DND-41 (cell line): ENCODE results near the gene RPL6.

Source experiments
- ATAC-seq: fragments of 200-7000 bp; cut with Tn5 transposase; 3 replicates; pipeline ENCODE4 v1.9.1; 2021; ENCODE audit warnings: low read depth; ENCODE audit not compliant: insufficient read depth
- DNase-seq: peaks from one replicate; pipeline ENCODE4 v3.0.0-alpha.2; 2020
- H2AFZ ChIP-seq: 2 replicates; pipeline ENCODE4 v1.6.0; 2012; ENCODE audit warnings: low read depth, low read length
- H3K27ac ChIP-seq: 2 replicates; pipeline ENCODE4 v1.5.1; 2012; ENCODE audit warnings: low read length, inconsistent platforms
- H3K27me3 ChIP-seq: fragments of 200-600 bp; sonication (generic); 2 replicates; pipeline ENCODE4 v1.6.0; 2012; ENCODE audit warnings: low read length, mild to moderate bottlenecking, inconsistent platforms; ENCODE audit not compliant: insufficient read depth, poor library complexity
- H3K36me3 ChIP-seq: 2 replicates; pipeline ENCODE4 v1.5.1; 2012; ENCODE audit warnings: low read length, inconsistent platforms; ENCODE audit not compliant: insufficient read depth
- H3K4me1 ChIP-seq: 2 replicates; pipeline ENCODE4 v1.5.1; 2012; ENCODE audit warnings: mild to moderate bottlenecking, low read length; ENCODE audit not compliant: insufficient read depth
- H3K4me2 ChIP-seq: 2 replicates; pipeline ENCODE4 v1.6.0; 2012; ENCODE audit warnings: mild to moderate bottlenecking, moderate library complexity, low read length, inconsistent platforms; ENCODE audit not compliant: insufficient read depth
- H3K4me3 ChIP-seq, 2 experiments: fragments of 200-600 bp in 1 of 2; shearing (Covaris generic) in 1 of 2; 2 replicates each; pipeline ENCODE4 v1.5.1; 2012 to 2016; ENCODE audit warnings: inconsistent platforms in 2 of 2, low read length in 2 of 2, mild to moderate bottlenecking in 2 of 2, low read depth in 1 of 2, moderate library complexity in 1 of 2
- H3K79me2 ChIP-seq: 2 replicates; pipeline ENCODE4 v1.6.0; 2012; ENCODE audit warnings: low read length, inconsistent platforms; ENCODE audit not compliant: insufficient read depth
- H3K9ac ChIP-seq: 2 replicates; pipeline ENCODE4 v1.6.0; 2012; ENCODE audit warnings: low read depth, mild to moderate bottlenecking, inconsistent platforms, low read length, moderate library complexity
- H3K9me3 ChIP-seq: 2 replicates; pipeline ENCODE4 v1.5.1; 2012; ENCODE audit warnings: low read length, moderate library complexity, mild to moderate bottlenecking, inconsistent platforms; ENCODE audit not compliant: insufficient read depth, severe bottlenecking
- H4K20me1 ChIP-seq: 2 replicates; pipeline ENCODE4 v1.6.0; 2012; ENCODE audit warnings: low read length; ENCODE audit not compliant: insufficient read depth
- EZH2 ChIP-seq: IDR thresholded peaks from 3 replicates; pipeline ENCODE4 v1.6.1; 2012; ENCODE audit warnings: borderline replicate concordance, low read depth, mild to moderate bottlenecking, moderate library complexity, low read length, inconsistent platforms; ENCODE audit not compliant: severe bottlenecking
- TF ChIP-seq, protein P1 (sequence below): IDR thresholded peaks from 2 replicates; pipeline ENCODE4 v1.5.1; 2012; ENCODE audit warnings: borderline replicate concordance, low read length, moderate library complexity, mild to moderate bottlenecking; ENCODE audit not compliant: poor library complexity, severe bottlenecking; ENCODE audit errors: extremely low read depth

RPL6 gene

GRCh38 chr12:112389228-112389627 is 20.2 kb downstream of the RPL6 start:
- Histone ChIP-seq H3K27ac (no peak overlapping the region), H3K79me2 (no peaks in the 10 kb centered on the region), H3K9me3 (no peaks in the 10 kb centered on the region), H3K9ac (no peak overlapping the region), H4K20me1 (no peaks in the 10 kb centered on the region), H3K36me3 (no peaks in the 10 kb centered on the region), H3K4me3 (no peak overlapping the region), H3K4me1 (no peaks in the 10 kb centered on the region), H2AFZ (no peak overlapping the region), H3K4me2 (no peak overlapping the region), H3K27me3 (no peaks in the 10 kb centered on the region)
- DNase-seq: no peak
- ATAC-seq: no peak
- TF ChIP-seq, protein P1, sequence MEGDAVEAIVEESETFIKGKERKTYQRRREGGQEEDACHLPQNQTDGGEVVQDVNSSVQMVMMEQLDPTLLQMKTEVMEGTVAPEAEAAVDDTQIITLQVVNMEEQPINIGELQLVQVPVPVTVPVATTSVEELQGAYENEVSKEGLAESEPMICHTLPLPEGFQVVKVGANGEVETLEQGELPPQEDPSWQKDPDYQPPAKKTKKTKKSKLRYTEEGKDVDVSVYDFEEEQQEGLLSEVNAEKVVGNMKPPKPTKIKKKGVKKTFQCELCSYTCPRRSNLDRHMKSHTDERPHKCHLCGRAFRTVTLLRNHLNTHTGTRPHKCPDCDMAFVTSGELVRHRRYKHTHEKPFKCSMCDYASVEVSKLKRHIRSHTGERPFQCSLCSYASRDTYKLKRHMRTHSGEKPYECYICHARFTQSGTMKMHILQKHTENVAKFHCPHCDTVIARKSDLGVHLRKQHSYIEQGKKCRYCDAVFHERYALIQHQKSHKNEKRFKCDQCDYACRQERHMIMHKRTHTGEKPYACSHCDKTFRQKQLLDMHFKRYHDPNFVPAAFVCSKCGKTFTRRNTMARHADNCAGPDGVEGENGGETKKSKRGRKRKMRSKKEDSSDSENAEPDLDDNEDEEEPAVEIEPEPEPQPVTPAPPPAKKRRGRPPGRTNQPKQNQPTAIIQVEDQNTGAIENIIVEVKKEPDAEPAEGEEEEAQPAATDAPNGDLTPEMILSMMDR: no peak
- TF ChIP-seq EZH2: no peak

DNA sequence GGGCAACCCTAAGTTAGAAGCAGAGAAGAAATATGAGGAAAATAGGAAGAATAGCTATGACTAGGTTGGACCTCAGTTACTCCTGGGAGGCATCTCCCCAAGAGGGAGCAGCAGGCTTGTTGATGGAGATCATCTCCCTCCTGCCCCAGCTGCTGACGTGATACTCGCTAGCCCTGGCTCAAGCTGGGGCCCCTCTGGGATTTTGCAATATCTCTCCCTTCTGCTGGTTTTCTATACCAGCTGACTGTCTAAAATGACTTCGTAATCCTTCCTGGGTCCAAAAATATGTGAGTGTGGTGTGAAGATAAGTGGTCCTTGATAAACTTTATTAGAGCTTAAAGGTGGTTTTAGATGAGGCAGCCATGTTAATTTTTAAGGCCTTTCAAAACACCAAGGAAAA is 22.7 kb downstream of the RPL6 start:
- ATAC-seq (no peak), DNase-seq (no peak)
- no peak for TF ChIP-seq EZH2
- TF ChIP-seq, protein P1: no peak
- no peaks in the 10 kb centered on the region for H3K9me3 ChIP-seq
- peaks cover 4% of the 10 kb centered on the region for H3K79me2 ChIP-seq
- H3K27me3 ChIP-seq: no peaks in the 10 kb centered on the region
- no peak overlapping the region for H3K9ac ChIP-seq
- no peaks in the 10 kb centered on the region; the same call in 1 of the 2 replicates for H3K36me3 ChIP-seq
- H3K4me3 ChIP-seq: no peak overlapping the region
- H4K20me1 ChIP-seq: no peaks in the 10 kb centered on the region
- H3K4me1 ChIP-seq: peaks cover 7% of the 10 kb centered on the region
- no peak overlapping the region; the same call in 1 of the 2 replicates for H2AFZ ChIP-seq
- H3K4me2 ChIP-seq: no peak overlapping the region
- no peak overlapping the region for H3K27ac ChIP-seq

DNA sequence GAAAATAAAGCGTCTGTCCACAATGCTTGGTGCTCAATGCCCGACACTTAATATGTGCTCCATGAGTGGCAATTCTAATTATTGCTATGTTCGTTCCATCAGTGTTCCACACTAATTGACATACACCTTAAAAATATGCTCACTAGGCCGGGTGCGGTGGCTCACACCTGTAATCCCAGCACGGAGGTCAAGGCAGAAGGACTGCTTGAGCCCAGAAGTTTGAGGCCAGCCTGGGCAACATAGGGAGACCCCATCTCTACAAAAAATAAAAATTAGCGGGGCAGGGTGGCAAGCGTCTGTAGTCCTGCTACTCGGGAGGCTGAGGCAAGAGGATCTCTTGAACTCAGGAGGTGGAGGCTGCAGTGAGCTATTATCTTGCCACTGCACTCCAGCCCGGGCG is 26.5 kb downstream of the RPL6 start:
- H3K4me2 ChIP-seq: peak overlapping the region; percentile 89
- no peak for TF ChIP-seq EZH2
- TF ChIP-seq, protein P1: no peak
- peaks cover 39% of the 10 kb centered on the region for H3K79me2 ChIP-seq
- no peaks in the 10 kb centered on the region; the same call in 1 of the 2 replicates for H3K36me3 ChIP-seq
- no peaks in the 10 kb centered on the region for H3K27me3 ChIP-seq
- H2AFZ ChIP-seq: peak overlapping the region; percentile 99
- peaks cover 23% of the 10 kb centered on the region for H3K4me1 ChIP-seq
- DNase-seq (no peak), ATAC-seq (no peak)
- peaks cover 11% of the 10 kb centered on the region for H4K20me1 ChIP-seq
- H3K9me3 ChIP-seq: no peaks in the 10 kb centered on the region
- H3K9ac ChIP-seq: peak overlapping the region; percentile 76
- H3K27ac ChIP-seq: peak overlapping the region; percentile 76
- peak overlapping the region; percentile 64 to 88; a peak in 3 of 4 replicates for H3K4me3 ChIP-seq
